ENCODE measurements around the gene CRX.
"Not testable (repeated sequence)": the region's sequence is repeated elsewhere in the genome, so short reads cannot be mapped to it uniquely, and the experiment has no call there.

CRX gene

GRCh38 chr19:47842941-47843340, 21.2 kb downstream of the CRX start:
- DNase-seq (ENCODE audit: extremely low spot score) = no peak
- POLR2A ChIA-PET = no interaction called here
- CTCF ChIA-PET = interaction anchor here (1.3 kb wide), 1 partner anchor 21 kb away, joined by 3 read pairs; no protein-coding TSS in a partner anchor
- TF ChIP-seq CTCF (IDR thresholded peaks at IDR 0.05; ENCODE audit: control extremely low read depth, extremely low read depth, low read depth, missing control alignments) = no peak

GRCh38 chr19:47848425-47848822, 26.7 kb downstream of the CRX start:
- ChIA-PET POLR2A (no interaction called here), CTCF (interaction anchor here (1.0 to 2.0 kb wide), 5 partner anchors 15 to 29 kb away, joined by 3 to 6 read pairs (median 4); no protein-coding TSS in a partner anchor)
- no peak for TF ChIP-seq CTCF (IDR thresholded peaks at IDR 0.05; ENCODE audit: control extremely low read depth, extremely low read depth, low read depth, missing control alignments)
- no peak for DNase-seq (ENCODE audit: extremely low spot score)

GRCh38 chr19:47848823-47849473, 27.2 kb downstream of the CRX start:
- TF ChIP-seq CTCF (IDR thresholded peaks at IDR 0.05; ENCODE audit: control extremely low read depth, extremely low read depth, low read depth, missing control alignments) = no peak
- no peak for DNase-seq (ENCODE audit: extremely low spot score)
- CTCF ChIA-PET = interaction anchor here (0.7 to 2.0 kb wide), 5 partner anchors 14 to 28 kb away, joined by 3 to 6 read pairs (median 4); no protein-coding TSS in a partner anchor
- POLR2A ChIA-PET = no interaction called here

GRCh38 chr19:47853003-47853402, 31.3 kb downstream of the CRX start:
- CTCF ChIA-PET = interaction anchor here (1.1 kb wide), 1 partner anchor 11 kb away, joined by 3 read pairs; no protein-coding TSS in a partner anchor
- no peak for TF ChIP-seq CTCF (IDR thresholded peaks at IDR 0.05; ENCODE audit: control extremely low read depth, extremely low read depth, low read depth, missing control alignments)
- DNase-seq (ENCODE audit: extremely low spot score) = no peak
- POLR2A ChIA-PET = no interaction called here

- no peak for TF ChIP-seq CTCF (IDR thresholded peaks at IDR 0.05; ENCODE audit: control extremely low read depth, extremely low read depth, low read depth, missing control alignments)
- POLR2A ChIA-PET = no interaction called here
- CTCF ChIA-PET = interaction anchor here (1.3 kb wide), 1 partner anchor 9 kb away, joined by 10 read pairs; no protein-coding TSS in a partner anchor
- no peak for DNase-seq (ENCODE audit: extremely low spot score)
Observed at GRCh38 chr19:47854459-47854858, 32.7 kb downstream of the CRX start.

- CTCF ChIA-PET; DNase-seq (ENCODE audit: extremely low spot score); POLR2A ChIA-PET: not testable (repeated sequence)
Observed at GRCh38 chr19:47858231-47858630, 36.5 kb downstream of the CRX start.

- POLR2A ChIA-PET; CTCF ChIA-PET; DNase-seq (ENCODE audit: extremely low spot score): not testable (repeated sequence)
Observed at GRCh38 chr19:47858646-47859285, 37.0 kb downstream of the CRX start, which contains the start of gene TPRX2. TPRX2 (plus strand) TSS chr19:47859235; CDS start chr19:47859247, 12 bp downstream.

GRCh38 chr19:47859838-47860237, 38.1 kb downstream of the CRX start:
- DNase-seq (ENCODE audit: extremely low spot score); POLR2A ChIA-PET; CTCF ChIA-PET: not testable (repeated sequence)
